IMR-90 (cell line): Measurements from ENCODE around the gene CLEC9A. TPM values are rescaled to one million over a fixed set of nuclear protein-coding genes. Genes with fewer than 3 reads are reported as not detected.

Experiments used
- ATAC-seq: fragments of 200-7000 bp; cut with Tn5 transposase; 2 replicates; pipeline ENCODE4 v1.9.1; 2020; ENCODE audit warnings: low read depth, mild to moderate bottlenecking, moderate library complexity
- BruUV-seq: library from RNA; stranded (reverse); fragments of 400-500 nt; replicated peaks from 2 replicates; lab custom pipeline; 2021; lab: Mats Ljungman, UMichigan
- CTCF ChIA-PET: fragments of 300-600 bp; formaldehyde crosslinking; extraction: SDS; loops from one replicate; lab custom pipeline; 2021; ENCODE audit warnings: antibody characterized with exemption; lab: Yijun Ruan, JAX
- POLR2A ChIA-PET: fragments of 300-600 bp; sonication (Branson Sonifier 250); formaldehyde crosslinking; loops from one replicate; lab custom pipeline; 2022; ENCODE audit warnings: antibody characterized with exemption; ENCODE audit not compliant: unreplicated experiment; lab: Charles Lee
- DNase-seq: peaks from one replicate; pipeline ENCODE4 v3.0.0; 2013
- H2AFZ ChIP-seq: replicated peaks from 2 replicates; pipeline ENCODE3; 2013; ENCODE audit warnings: low read length, mild to moderate bottlenecking; ENCODE audit not compliant: poor library complexity
- H2AK5ac ChIP-seq: 2 replicates; pipeline ENCODE4 v1.6.1; 2013; ENCODE audit warnings: low read depth, low read length, inconsistent platforms
- H2AK9ac ChIP-seq: replicated peaks from 2 replicates; pipeline ENCODE3; 2013; ENCODE audit warnings: mild to moderate bottlenecking, low read depth, low read length, moderate library complexity; ENCODE audit not compliant: poor library complexity
- H2BK120ac ChIP-seq: 2 replicates; pipeline ENCODE4 v1.6.1; 2013; ENCODE audit warnings: low read depth, low read length, inconsistent platforms
- H2BK15ac ChIP-seq: 3 replicates; pipeline ENCODE4 v1.6.1; 2013; ENCODE audit warnings: low read depth, low read length, inconsistent platforms
- H2BK20ac ChIP-seq: 2 replicates; pipeline ENCODE4 v1.6.1; 2013; ENCODE audit warnings: low read depth, mild to moderate bottlenecking, inconsistent platforms, low read length, moderate library complexity
- H2BK5ac ChIP-seq: 2 replicates; pipeline ENCODE4 v1.6.1; 2013; ENCODE audit warnings: mild to moderate bottlenecking, low read depth, low read length, inconsistent platforms; ENCODE audit not compliant: poor library complexity, severe bottlenecking
- H3K14ac ChIP-seq: replicated peaks from 2 replicates; pipeline ENCODE4 v1.6.1; 2013; ENCODE audit warnings: low read depth, low read length, inconsistent platforms
- H3K18ac ChIP-seq: 2 replicates; pipeline ENCODE4 v1.6.1; 2013; ENCODE audit warnings: low read depth, low read length, control low read depth
- H3K23ac ChIP-seq: 2 replicates; pipeline ENCODE4 v1.6.1; 2013; ENCODE audit warnings: low read depth, low read length, inconsistent platforms
- H3K27ac ChIP-seq: 2 replicates; pipeline ENCODE4 v1.5.1; 2013; ENCODE audit warnings: mild to moderate bottlenecking, control low read depth, low read length; ENCODE audit not compliant: insufficient read depth
- H3K27me3 ChIP-seq: 2 replicates; pipeline ENCODE4 v1.6.1; 2013; ENCODE audit warnings: low read length; ENCODE audit not compliant: control insufficient read depth, insufficient read depth
- H3K36me3 ChIP-seq: 2 replicates; pipeline ENCODE4 v1.6.1; 2013; ENCODE audit warnings: low read length, mixed read lengths; ENCODE audit not compliant: control insufficient read depth, insufficient read depth
- H3K4ac ChIP-seq: 2 replicates; pipeline ENCODE4 v1.6.1; 2013; ENCODE audit warnings: low read depth, low read length, inconsistent platforms
- H3K4me1 ChIP-seq: 2 replicates; pipeline ENCODE4 v1.6.1; 2013; ENCODE audit warnings: low read length, mixed read lengths; ENCODE audit not compliant: control insufficient read depth, insufficient read depth
- H3K4me2 ChIP-seq: 2 replicates; pipeline ENCODE4 v1.6.1; 2013; ENCODE audit warnings: low read depth, mild to moderate bottlenecking, control low read depth, low read length, moderate library complexity
- H3K4me3 ChIP-seq: 2 replicates; pipeline ENCODE4 v1.5.1; 2013; ENCODE audit warnings: low read depth, mild to moderate bottlenecking, control low read depth, low read length, moderate library complexity; ENCODE audit not compliant: insufficient read depth
- H3K56ac ChIP-seq: 2 replicates; pipeline ENCODE4 v1.6.1; 2013; ENCODE audit warnings: low read length, inconsistent platforms; ENCODE audit not compliant: insufficient read depth; ENCODE audit errors: extremely low read depth
- H3K79me1 ChIP-seq, 2 experiments: 2 replicates each; pipeline ENCODE4 v1.6.1; 2013; ENCODE audit warnings: low read length in 2 of 2, inconsistent platforms in 1 of 2, low read depth in 1 of 2
- H3K9ac ChIP-seq: 2 replicates; pipeline ENCODE4 v1.6.1; 2013; ENCODE audit warnings: low read depth, low read length, control low read depth
- H3K9me1 ChIP-seq: 2 replicates; pipeline ENCODE4 v1.6.1; 2013; ENCODE audit warnings: low read length, inconsistent platforms; ENCODE audit not compliant: insufficient read depth
- H3K9me3 ChIP-seq: 2 replicates; pipeline ENCODE4 v1.6.1; 2013; ENCODE audit warnings: low read length; ENCODE audit not compliant: control insufficient read depth, insufficient read depth
- H4K20me1 ChIP-seq: 2 replicates; pipeline ENCODE4 v1.6.1; 2013; ENCODE audit warnings: low read length, inconsistent platforms; ENCODE audit not compliant: insufficient read depth
- H4K5ac ChIP-seq: 2 replicates; pipeline ENCODE4 v1.6.1; 2013; ENCODE audit warnings: mild to moderate bottlenecking, low read depth, low read length, control low read depth
- H4K8ac ChIP-seq, 2 experiments: 2 replicates each; pipeline ENCODE4 v1.6.1; 2013; ENCODE audit warnings: low read depth in 2 of 2, low read length in 2 of 2, control low read depth in 1 of 2, inconsistent platforms in 1 of 2
- H4K91ac ChIP-seq: 2 replicates; pipeline ENCODE4 v1.6.1; 2013; ENCODE audit warnings: low read depth, low read length, inconsistent platforms; ENCODE audit not compliant: insufficient read depth
- POLR2A ChIP-seq: IDR thresholded peaks from 2 replicates; pipeline ENCODE4 v1.6.1; 2012; ENCODE audit warnings: mild to moderate bottlenecking, low read depth, low read length
- WGBS, 2 experiments: methylation state at CpG; one replicate each; pipeline versions ENCODE4 v1.1.5 to v1.1.7; 2013; ENCODE audit warnings: missing lambda C conversion rate in 2 of 2; ENCODE audit not compliant: insufficient read length in 1 of 2; ENCODE audit errors: extremely low coverage in 2 of 2; 5-methylcytosine and 5-hydroxymethylcytosine counted together
- dilution Hi-C: fragments of 300-500 bp; cut with HindIII; formaldehyde crosslinking; loops from one replicate; pipeline ENCODE4 v1.14.3; 2018; ENCODE audit warnings: low sequenced_read_pairs; ENCODE audit not compliant: unreplicated experiment
- in situ Hi-C: fragments of 300-500 bp; cut with MboI; formaldehyde crosslinking; loops from 3 replicates; pipeline ENCODE4 v1.14.3; 2019; ENCODE audit warnings: low sequenced_read_pairs, inconsistent platforms, mixed read lengths
- intact Hi-C: fragments of 100-400 bp; cut with micrococcal nuclease; formaldehyde crosslinking; loops from 2 replicates; pipeline ENCODE4 v1.10.0; 2022
- polyA plus RNA-seq, 3 experiments: library from polyadenylated mRNA; depleted of rRNA; stranded (reverse); fragments of >200 nt; gene quantifications; 2 replicates each; pipeline ENCODE4 v1.2.3, GENCODE V29; 2012; ENCODE audit warnings: low replicate concordance in 1 of 3
- total RNA-seq: library from RNA; depleted of rRNA; stranded (reverse); fragments of >200 nt; gene quantifications from 2 replicates; pipeline ENCODE4 v1.2.3, GENCODE V29; 2012

CLEC9A gene
- total and polyA plus RNA-seq, 2 of the 4 experiments (the other 2 are of a cell fraction): not detected

DNA sequence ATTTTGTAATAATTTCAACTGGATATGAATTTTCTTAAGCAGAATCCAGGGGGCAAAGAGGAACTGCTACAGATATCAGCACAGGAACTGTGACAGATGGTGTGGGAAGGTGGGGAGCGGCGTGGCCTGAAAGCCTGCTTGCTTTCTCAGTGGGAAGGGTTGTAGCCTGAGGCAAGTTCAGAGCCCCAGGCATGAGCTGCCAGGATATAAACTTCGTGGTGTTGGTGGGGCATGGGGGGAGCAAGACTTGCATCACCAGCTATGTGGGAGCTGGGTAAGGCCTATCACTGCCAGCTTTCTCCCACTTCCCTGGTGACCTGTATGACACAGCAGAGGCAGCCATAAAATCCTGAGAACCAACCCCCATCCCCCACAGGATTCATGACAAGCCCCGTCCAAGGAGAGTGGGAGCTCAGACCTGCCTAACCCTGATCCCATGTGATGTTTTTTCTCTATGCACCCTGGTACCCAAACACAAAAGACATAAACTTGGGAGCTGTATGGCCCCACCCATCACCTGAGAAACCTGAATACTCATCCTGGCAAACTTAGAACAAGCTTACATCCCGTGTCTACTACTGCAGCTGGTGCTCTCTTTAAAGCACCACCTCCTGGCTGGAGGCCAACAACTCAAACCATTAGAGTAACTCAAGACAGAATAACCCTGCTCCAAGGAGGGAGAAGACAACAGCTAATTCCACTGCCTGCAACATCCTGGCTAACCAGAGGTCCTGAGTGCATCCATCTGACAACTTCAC, 51.8 kb downstream of the CLEC9A start:
- Histone ChIP-seq H3K56ac (no peak overlapping the region), H2BK120ac (no peak overlapping the region), H3K23ac (no peak overlapping the region), H3K4me1 (no peaks in the 10 kb centered on the region), H2BK5ac (no peak overlapping the region), H4K8ac (no peak overlapping the region), H3K79me1 (no peaks in the 10 kb centered on the region), H3K27ac (no peak overlapping the region), H3K4me2 (no peak overlapping the region), H2AFZ (no peak overlapping the region), H3K14ac (no peak overlapping the region), H3K4me3 (no peak overlapping the region), H2BK20ac (no peak overlapping the region), H3K9me3 (peaks cover 3% of the 10 kb centered on the region), H3K18ac (no peak overlapping the region), H2BK15ac (no peak overlapping the region), H3K36me3 (no peaks in the 10 kb centered on the region), H4K20me1 (no peaks in the 10 kb centered on the region), H3K27me3 (no peaks in the 10 kb centered on the region; the same call in 1 of the 2 replicates), H3K9ac (no peak overlapping the region), H3K9me1 (no peaks in the 10 kb centered on the region), H2AK5ac (no peak overlapping the region), H4K91ac (no peak overlapping the region), H3K4ac (no peak overlapping the region), H2AK9ac (no peak overlapping the region), H4K5ac (no peak overlapping the region)
- dilution Hi-C loops: no loop called here
- no peak for TF ChIP-seq POLR2A
- CTCF ChIA-PET: no interaction called here
- DNase-seq: no peak
- in situ Hi-C loops: no loop called here
- no peak for ATAC-seq
- BruUV-seq: no TSS peak
- POLR2A ChIA-PET: no interaction called here
- intact Hi-C loops: no loop called here
- 65% methylated on average over 2 of the region's 5 CpGs; no CpG with 5 or more reads in 1 of the 2 experiments for WGBS, 2 experiments
